SU-DHL-6 (cell line): Measurements from ENCODE around the gene SLC39A7.

Source experiments
- H2AFZ ChIP-seq: fragments of 200-600 bp; sonication (generic); 2 replicates; pipeline ENCODE4 v1.6.1; 2014; ENCODE audit warnings: low read depth, mild to moderate bottlenecking, moderate library complexity, mixed read lengths, antibody characterized with exemption, low read length; ENCODE audit not compliant: severe bottlenecking
- H3F3A ChIP-seq: fragments of 200-600 bp; shearing (Covaris generic); 2 replicates; pipeline ENCODE4 v1.6.0; 2016; ENCODE audit warnings: antibody characterized with exemption, mild to moderate bottlenecking; ENCODE audit not compliant: insufficient read depth
- H3K27ac ChIP-seq: fragments of 200-600 bp; sonication (generic); 2 replicates; pipeline ENCODE4 v1.5.1; 2016; ENCODE audit warnings: low read depth, mild to moderate bottlenecking, low read length, moderate library complexity, mixed read lengths
- H3K27me3 ChIP-seq: fragments of 200-600 bp; sonication (generic), shearing (Covaris generic); 2 replicates; pipeline ENCODE4 v1.6.0; 2014; ENCODE audit warnings: mild to moderate bottlenecking, low read length
- H3K36me3 ChIP-seq: fragments of 200-600 bp; sonication (generic); 2 replicates; pipeline ENCODE4 v1.6.1; 2014; ENCODE audit warnings: mild to moderate bottlenecking, low read length, mixed read lengths
- H3K4me2 ChIP-seq: fragments of 300-600, 200-600 bp; shearing (Covaris generic), sonication (generic); 2 replicates; pipeline ENCODE4 v1.6.0; 2014; ENCODE audit warnings: low read length, low read depth, mild to moderate bottlenecking; ENCODE audit not compliant: poor library complexity, severe bottlenecking
- H3K4me3 ChIP-seq: fragments of 200-600 bp; sonication (generic); 2 replicates; pipeline ENCODE4 v1.5.1; 2014; ENCODE audit warnings: antibody characterized with exemption, low read length, mild to moderate bottlenecking, mixed read lengths; ENCODE audit not compliant: insufficient read depth, poor library complexity, severe bottlenecking
- H3K79me2 ChIP-seq: fragments of 200-600 bp; sonication (generic); 2 replicates; pipeline ENCODE4 v1.6.1; 2014; ENCODE audit warnings: mild to moderate bottlenecking, low read length, moderate library complexity; ENCODE audit not compliant: insufficient read depth
- H3K9ac ChIP-seq: fragments of 200-600 bp; sonication (generic); 2 replicates; pipeline ENCODE4 v1.7.0; 2014; ENCODE audit warnings: mild to moderate bottlenecking, low read length
- H3K9me2 ChIP-seq: fragments of 200-600 bp; sonication (generic); replicated peaks from 2 replicates; pipeline ENCODE4 v1.6.1; 2014; ENCODE audit warnings: low read length; ENCODE audit not compliant: insufficient read depth
- H3K9me3 ChIP-seq: fragments of 200-600 bp; sonication (generic); 2 replicates; pipeline ENCODE4 v1.6.1; 2014; ENCODE audit warnings: low read length, mixed read lengths; ENCODE audit not compliant: insufficient read depth
- H4K20me1 ChIP-seq: fragments of 200-600 bp; sonication (generic); 2 replicates; pipeline ENCODE4 v1.6.1; 2014; ENCODE audit warnings: low read depth, mild to moderate bottlenecking, antibody characterized with exemption, low read length, moderate library complexity, mixed read lengths
- EZH2phosphoT487 ChIP-seq: fragments of 200-600 bp; sonication (generic), shearing (Covaris generic); conservative IDR thresholded peaks from 2 replicates; pipeline ENCODE4 v1.6.1; 2018; ENCODE audit warnings: mild to moderate bottlenecking, antibody characterized with exemption, low read length, moderate library complexity, mixed read lengths
- TF ChIP-seq, protein P1 (sequence below): fragments of 200-600 bp; sonication (generic); IDR thresholded peaks from one replicate; pipeline ENCODE4 v1.5.1; 2017; ENCODE audit warnings: antibody characterized with exemption, mild to moderate bottlenecking, low read length, moderate library complexity; ENCODE audit not compliant: insufficient read depth, poor library complexity, severe bottlenecking

SLC39A7 gene

DNA sequence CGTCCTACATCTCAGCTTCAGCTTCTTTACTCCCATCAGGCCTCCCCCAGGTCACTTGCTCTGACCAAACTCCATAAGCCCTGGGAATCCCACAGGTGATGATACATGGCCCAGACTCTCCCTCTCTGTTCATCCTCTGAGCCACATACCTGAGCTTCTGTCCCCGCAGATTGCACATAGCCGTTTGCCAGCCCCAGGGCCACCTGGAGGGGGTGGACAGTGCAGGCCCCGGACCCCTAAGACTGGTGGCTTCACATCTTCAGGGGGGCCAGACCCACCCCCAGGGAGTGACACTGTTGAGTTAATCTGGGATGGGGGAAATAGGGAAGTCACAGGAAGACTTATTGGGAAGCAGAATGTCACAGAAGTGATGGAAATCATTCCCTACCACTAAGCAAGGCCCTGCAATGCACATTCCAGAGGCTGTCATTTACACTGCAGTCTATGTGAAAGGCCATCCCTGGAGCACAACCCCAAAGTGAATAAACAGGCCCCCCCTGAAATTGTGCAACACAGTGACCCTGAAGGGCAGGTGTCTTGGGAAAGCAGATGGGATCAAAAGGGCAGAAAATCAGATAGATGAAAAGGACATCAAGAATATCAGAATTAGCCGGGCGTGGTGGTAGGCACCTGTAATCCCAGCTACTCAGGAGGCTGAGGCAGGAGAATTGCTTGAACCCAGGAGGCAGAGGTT lies 2.4 kb upstream of the SLC39A7 start:
- H3K9me2 ChIP-seq = no peaks in the 10 kb centered on the region
- no peak overlapping the region for H3K9ac ChIP-seq
- 0 out of 2 replicates have a peak overlapping the region, but pooled peaks have one; percentile 2 for H3K27ac ChIP-seq
- no peaks in the 10 kb centered on the region for H3K27me3 ChIP-seq
- H4K20me1 ChIP-seq = no peaks in the 10 kb centered on the region
- H3K4me3 ChIP-seq = no peak overlapping the region
- peaks cover 33% of the 10 kb centered on the region for H3K79me2 ChIP-seq
- H3K9me3 ChIP-seq = no peaks in the 10 kb centered on the region
- H2AFZ ChIP-seq = no peak overlapping the region
- H3F3A ChIP-seq = peaks cover 30% of the 10 kb centered on the region
- peak overlapping the region; percentile 73 for H3K4me2 ChIP-seq
- TF ChIP-seq, protein P1, sequence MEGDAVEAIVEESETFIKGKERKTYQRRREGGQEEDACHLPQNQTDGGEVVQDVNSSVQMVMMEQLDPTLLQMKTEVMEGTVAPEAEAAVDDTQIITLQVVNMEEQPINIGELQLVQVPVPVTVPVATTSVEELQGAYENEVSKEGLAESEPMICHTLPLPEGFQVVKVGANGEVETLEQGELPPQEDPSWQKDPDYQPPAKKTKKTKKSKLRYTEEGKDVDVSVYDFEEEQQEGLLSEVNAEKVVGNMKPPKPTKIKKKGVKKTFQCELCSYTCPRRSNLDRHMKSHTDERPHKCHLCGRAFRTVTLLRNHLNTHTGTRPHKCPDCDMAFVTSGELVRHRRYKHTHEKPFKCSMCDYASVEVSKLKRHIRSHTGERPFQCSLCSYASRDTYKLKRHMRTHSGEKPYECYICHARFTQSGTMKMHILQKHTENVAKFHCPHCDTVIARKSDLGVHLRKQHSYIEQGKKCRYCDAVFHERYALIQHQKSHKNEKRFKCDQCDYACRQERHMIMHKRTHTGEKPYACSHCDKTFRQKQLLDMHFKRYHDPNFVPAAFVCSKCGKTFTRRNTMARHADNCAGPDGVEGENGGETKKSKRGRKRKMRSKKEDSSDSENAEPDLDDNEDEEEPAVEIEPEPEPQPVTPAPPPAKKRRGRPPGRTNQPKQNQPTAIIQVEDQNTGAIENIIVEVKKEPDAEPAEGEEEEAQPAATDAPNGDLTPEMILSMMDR = no peak
- no peak for TF ChIP-seq EZH2phosphoT487
- peaks cover 13% of the 10 kb centered on the region for H3K36me3 ChIP-seq

DNA sequence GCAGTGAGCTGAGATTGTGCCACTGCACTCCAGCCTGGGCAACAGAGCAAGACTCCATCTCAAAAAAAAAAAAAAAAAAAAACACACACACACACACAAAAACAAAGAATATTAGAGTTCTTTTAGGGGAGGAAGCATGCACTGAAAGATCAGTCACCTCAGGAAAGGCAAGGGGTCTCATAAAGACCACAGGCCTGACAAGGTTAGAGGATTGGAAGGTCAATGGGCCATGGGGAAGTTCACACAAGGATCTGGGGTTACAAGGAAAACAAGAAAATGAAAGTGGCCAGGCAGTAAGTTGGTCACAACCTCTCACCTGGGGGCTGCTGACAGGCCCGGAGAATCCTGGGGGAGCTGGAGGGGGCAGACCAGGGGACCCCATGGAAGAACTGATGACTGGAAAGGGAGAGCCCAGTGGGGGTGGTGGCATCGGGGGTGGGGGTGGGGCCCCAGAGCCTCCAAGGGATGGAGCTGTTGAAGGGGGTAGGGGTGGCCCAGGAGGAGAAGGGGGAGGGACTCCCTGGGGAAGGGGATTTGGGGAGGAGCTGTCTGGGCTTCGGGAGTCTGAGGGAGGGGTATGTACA lies 1.7 kb upstream of the SLC39A7 start:
- TF ChIP-seq EZH2phosphoT487 = no peak
- TF ChIP-seq, protein P1 = no peak
- Histone ChIP-seq H4K20me1 (no peaks in the 10 kb centered on the region), H3K9ac (peak overlapping the region; percentile 85), H3K79me2 (peaks cover 33% of the 10 kb centered on the region), H2AFZ (no peak overlapping the region), H3K27me3 (no peaks in the 10 kb centered on the region), H3K4me3 (peak overlapping the region; percentile 97), H3K9me2 (no peaks in the 10 kb centered on the region), H3F3A (peaks cover 37% of the 10 kb centered on the region), H3K9me3 (no peaks in the 10 kb centered on the region), H3K27ac (peak overlapping the region; percentile 83; the same call in 1 of the 2 replicates), H3K4me2 (peak overlapping the region; percentile 73), H3K36me3 (peaks cover 13% of the 10 kb centered on the region)

DNA sequence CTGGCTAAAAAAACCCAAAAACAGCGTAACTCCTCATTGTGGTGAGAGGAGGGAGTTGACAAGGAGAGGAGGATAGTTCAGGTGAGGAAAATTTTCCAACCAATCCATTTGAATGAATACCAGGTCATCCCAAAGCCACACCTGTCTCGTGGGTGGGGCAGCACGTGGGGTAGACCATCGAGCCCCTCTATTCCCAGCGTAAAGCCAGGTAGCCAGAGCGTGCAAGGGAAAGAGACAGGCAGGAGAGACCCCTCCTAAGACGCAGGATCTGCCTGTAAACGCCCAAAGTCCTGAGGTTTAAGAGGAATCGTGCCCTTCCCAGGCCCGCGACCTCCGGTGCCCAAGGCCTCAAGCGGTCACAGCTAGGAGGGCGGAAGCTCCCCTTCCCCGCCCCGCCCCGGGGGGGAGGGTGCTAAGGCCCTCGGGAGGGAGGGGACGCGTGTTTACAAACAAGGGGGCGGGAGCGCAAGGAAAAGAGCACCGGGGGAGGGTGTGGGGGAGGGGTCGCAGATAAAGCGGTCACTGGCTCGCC lies 914 bp upstream of the SLC39A7 start:
- H4K20me1 ChIP-seq = no peaks in the 10 kb centered on the region
- TF ChIP-seq, protein P1 = no peak
- no peak for TF ChIP-seq EZH2phosphoT487
- H3K9me2 ChIP-seq = no peaks in the 10 kb centered on the region
- peak overlapping the region; percentile 9 for H2AFZ ChIP-seq
- H3K79me2 ChIP-seq = peaks cover 33% of the 10 kb centered on the region
- H3K9ac ChIP-seq = peak overlapping the region; percentile 85
- no peaks in the 10 kb centered on the region for H3K27me3 ChIP-seq
- H3F3A ChIP-seq = peaks cover 39% of the 10 kb centered on the region
- H3K9me3 ChIP-seq = no peaks in the 10 kb centered on the region
- H3K4me3 ChIP-seq = peak overlapping the region; percentile 97
- peak overlapping the region; percentile 83 for H3K27ac ChIP-seq
- H3K4me2 ChIP-seq = peak overlapping the region; percentile 73
- peaks cover 13% of the 10 kb centered on the region for H3K36me3 ChIP-seq
